Heart right ventricle (tissue), 16 donors: Measurements from ENCODE around the gene MADD. TPM values are rescaled to one million over a fixed set of nuclear protein-coding genes. Genes with fewer than 3 reads are reported as not detected.

Source experiments
- ATAC-seq, 8 donors: fragments of 200-7000 bp; cut with Tn5 transposase; one replicate each; pipeline ENCODE4 v1.9.1; 2020; ENCODE audit warnings: mild to moderate bottlenecking in 8 of 8, moderate library complexity in 8 of 8, moderate number of reproducible peaks in 1 of 8
- DNase-seq, 2 donors: peaks; one replicate each; pipeline ENCODE4 v3.0.0-alpha.2; 2020
- H3K27ac ChIP-seq, 10 donors: fragments of 200-600 bp; sonication (generic) in 2 of 10; one replicate each; pipeline versions ENCODE4 v1.5.0 to v1.8.0; 2020 to 2022; ENCODE audit warnings: mild to moderate bottlenecking in 3 of 10
- H3K27me3 ChIP-seq, 7 donors: fragments of 200-600 bp; one replicate each; pipeline ENCODE4 v1.8.0; 2021 to 2022; ENCODE audit warnings: mild to moderate bottlenecking in 2 of 7
- H3K36me3 ChIP-seq, 9 donors: fragments of 200-600 bp; sonication (generic) in 1 of 9; one replicate each; pipeline versions ENCODE4 v1.5.0 to v1.8.0; 2020 to 2022; ENCODE audit warnings: mild to moderate bottlenecking in 2 of 9
- H3K4me1 ChIP-seq, 9 donors: fragments of 200-600 bp; sonication (generic) in 1 of 9; one replicate each; pipeline versions ENCODE4 v1.5.0 to v1.8.0; 2020 to 2022; ENCODE audit warnings: mild to moderate bottlenecking in 4 of 9
- H3K4me3 ChIP-seq, 10 donors: fragments of 200-600 bp; sonication (generic) in 2 of 10; one replicate each; pipeline versions ENCODE4 v1.5.0 to v1.8.0; 2020 to 2022; ENCODE audit warnings: mild to moderate bottlenecking in 7 of 10, moderate library complexity in 2 of 10
- H3K9me3 ChIP-seq, 11 donors: fragments of 200-600 bp in 10 of 11; sonication (generic) in 2 of 11; one replicate each; pipeline versions ENCODE4 v1.5.0 to v1.8.0; 2013 to 2022; ENCODE audit warnings: mild to moderate bottlenecking in 2 of 11, control low read depth in 1 of 11, moderate library complexity in 1 of 11
- CTCF ChIP-seq, 9 donors: fragments of 200-600 bp; sonication (generic) in 2 of 9; IDR thresholded peaks; one replicate each; pipeline versions ENCODE4 v1.5.0 to v1.8.0; 2021 to 2022; ENCODE audit warnings: antibody characterized with exemption in 9 of 9, mild to moderate bottlenecking in 5 of 9, moderate library complexity in 1 of 9
- WGBS, 2 donors: extraction: QIAGEN DNeasy Blood & Tissue Kit; methylation state at CpG; one replicate each; pipeline ENCODE4 v1.1.7; 2013; ENCODE audit warnings: inconsistent platforms in 1 of 2; 5-methylcytosine and 5-hydroxymethylcytosine counted together
- intact Hi-C, 10 donors: fragments of 100-400 bp; cut with DNase I; formaldehyde crosslinking; loops; one replicate each; pipeline versions ENCODE4 v1.11.1 to v1.14.2; 2022
- polyA plus RNA-seq, 2 donors: library from polyadenylated mRNA; stranded (reverse); fragments of 200-250 nt; gene quantifications; one replicate each; pipeline ENCODE4 v1.2.3, GENCODE V29; 2013
- total RNA-seq, 10 donors: library from RNA; stranded (reverse); fragmentation: NEBNext Ultra II Directional in 3 of 10; extraction: Animal tissue kit (Norgen Biotek cat#: 25700) in 3 of 10; gene quantifications; one replicate each; pipeline versions ENCODE4 v1.2.1 to v1.2.4, GENCODE V29; 2021 to 2023
- donor health status: Arrhythmogenic right ventricular cardiomyopathy.
- donor health status: ischemic (EF 13 %, LVEDD 7.1; RV severe dilation, severe dysfunction).
- donor health status: healthy with polysubstance abuse.
- donor health status: DM: no; HTN: yes; CAD: no.
- donor health status: DM: no; HTN: no; CAD: no.
- donor health status: ischemic (EF 25% LVEDD 6.9; RV normal size, moderate dysfunction).
- donor health status: ischemic (EF 25% LVEDD 5.7; RV mildly dilated, moderate dysfunction).
- donor health status: healthy.
- donor health status: DM: yes; HTN: yes; CAD: no.
- donor health status: Ischemic cardiomyopathy.
- donor health status: ischemic (EF 35%, LVEDD 5.7; RV mildly dilated, moderate dysfunction).
- donor health status: nonischemic (EF 11% LVEDD 7.7; RV severe dilation, severe dysfunction).
- donor health status: DM: yes; HTN: yes; CAD: no.
- donor health status: PGD.
- donor health status: ischemic (EF 29% LVEDD 5.4; RV normal size, mild dysfunction).
- donor health status: nonischemic (EF 23%, LVEDD 6.1; RV moderate dilation, normal function).

Gene MADD
- total and polyA plus RNA-seq, 12 donors = 23.8 to 54.8 (median 35.4) TPM

GRCh38 chr11:47335733-47336132, 65.8 kb downstream of the MADD start:
- intact Hi-C loops = no loop called here
- 53 to 54% methylated on average over 9 of the region's 9 CpGs for WGBS, 2 donors
- no peak overlapping the region for H3K4me3 ChIP-seq
- ATAC-seq = no peak
- TF ChIP-seq CTCF (IDR thresholded peaks at IDR 0.05) = no peak
- peaks cover 2 to 98% (median 34%) of the 10 kb centered on the region in 9 donors for H3K4me1 ChIP-seq
- H3K9me3 ChIP-seq = no peaks in the 10 kb centered on the region
- H3K27me3 ChIP-seq = no peaks in the 10 kb centered on the region
- peaks cover 0 to 98% (median 31%) of the 10 kb centered on the region in 9 donors for H3K36me3 ChIP-seq
- DNase-seq = no peak
- H3K27ac ChIP-seq = peak overlapping the region in 5 of 10 donors; percentile 30 to 51 (median 35)

- intact Hi-C loops = no loop called here
- no peaks in the 10 kb centered on the region for H3K9me3 ChIP-seq
- peaks cover 0 to 98% (median 30%) of the 10 kb centered on the region in 9 donors for H3K36me3 ChIP-seq
- 69 to 79% methylated on average over 4 of the region's 4 CpGs for WGBS, 2 donors
- no peaks in the 10 kb centered on the region for H3K27me3 ChIP-seq
- no peak for ATAC-seq
- peaks cover 2 to 98% (median 27%) of the 10 kb centered on the region in 9 donors for H3K4me1 ChIP-seq
- no peak overlapping the region for H3K4me3 ChIP-seq
- DNase-seq = no peak
- TF ChIP-seq CTCF (IDR thresholded peaks at IDR 0.05) = no peak
- peak overlapping the region in 5 of 10 donors; percentile 27 to 51 (median 33) for H3K27ac ChIP-seq
Observed at GRCh38 chr11:47336595-47336994, 66.7 kb downstream of the MADD start.

GRCh38 chr11:47337229-47337924, 67.4 kb downstream of the MADD start:
- Histone ChIP-seq H3K9me3 (no peaks in the 10 kb centered on the region), H3K4me1 (peaks cover 0 to 97% (median 19%) of the 10 kb centered on the region in 9 donors), H3K36me3 (peaks cover 0 to 98% (median 25%) of the 10 kb centered on the region in 9 donors), H3K4me3 (no peak overlapping the region), H3K27me3 (no peaks in the 10 kb centered on the region), H3K27ac (peak overlapping the region in 6 of 10 donors; percentile 5 to 73 (median 36))
- intact Hi-C loops = no loop called here
- ATAC-seq (peak in 7 of 8 donors; percentile 0 to 20 (median 4)), DNase-seq (no peak)
- no peak for TF ChIP-seq CTCF (IDR thresholded peaks at IDR 0.05)
- WGBS, 2 donors = 72 to 74% methylated on average over 34 of the region's 34 CpGs

GRCh38 chr11:47338396-47339241, 68.7 kb downstream of the MADD start:
- peak in 1 of 8 donors; percentile 1 for ATAC-seq
- H3K9me3 ChIP-seq = no peaks in the 10 kb centered on the region
- TF ChIP-seq CTCF (IDR thresholded peaks at IDR 0.05) = no peak
- WGBS, 2 donors = 74 to 78% methylated on average over 27 of the region's 27 CpGs
- DNase-seq = no peak
- peaks cover 0 to 96% (median 23%) of the 10 kb centered on the region in 9 donors for H3K36me3 ChIP-seq
- intact Hi-C loops = no loop called here
- H3K4me3 ChIP-seq = no peak overlapping the region
- no peaks in the 10 kb centered on the region for H3K27me3 ChIP-seq
- H3K4me1 ChIP-seq = peaks cover 0 to 97% (median 8%) of the 10 kb centered on the region in 9 donors
- H3K27ac ChIP-seq = peak overlapping the region in 7 of 10 donors; percentile 35 to 76 (median 58)
